ENCODE results near the gene CYTH1.

GRCh38 chr17:78716814-78717393 lies 65.2 kb downstream of the CYTH1 start:
- TF ChIP-seq CTCF (IDR thresholded peaks at IDR 0.05) (peak in 1 of 6 experiments; percentile 4), POLR2A (IDR thresholded peaks at IDR 0.05) (no peak)

Measured in Peyer's patch (tissue), 4 donors.